Ascending aorta (tissue), 2 donors: Measurements from ENCODE around the gene DHRS7B. TPM values are rescaled to one million over a fixed set of nuclear protein-coding genes. Genes with fewer than 3 reads are reported as not detected.

Experiments
- DNase-seq, 2 donors: peaks; one replicate each; pipeline ENCODE4 v3.0.0-alpha.2; 2019; ENCODE audit warnings: low spot score in 2 of 2
- H3K27ac ChIP-seq, 2 donors: fragments of 200-600 bp; sonication (generic); one replicate each; pipeline ENCODE4 v1.5.1; 2016 to 2017; ENCODE audit warnings: mild to moderate bottlenecking in 1 of 2
- H3K27me3 ChIP-seq: fragments of 200-600 bp; sonication (generic); one replicate; pipeline ENCODE4 v1.5.1; 2017
- H3K36me3 ChIP-seq, 2 donors: fragments of 200-600 bp; sonication (generic); one replicate each; pipeline ENCODE4 v1.5.1; 2016
- H3K4me1 ChIP-seq, 2 donors: fragments of 200-600 bp; sonication (generic); one replicate each; pipeline ENCODE4 v1.5.1; 2016 to 2017; ENCODE audit warnings: mild to moderate bottlenecking in 1 of 2
- H3K4me3 ChIP-seq, 2 donors: fragments of 200-600 bp; sonication (generic); one replicate each; pipeline ENCODE4 v1.5.1; 2016 to 2017; ENCODE audit warnings: mild to moderate bottlenecking in 1 of 2
- H3K9me3 ChIP-seq, 2 donors: fragments of 200-600 bp; sonication (generic); one replicate each; pipeline ENCODE4 v1.5.1; 2016
- intact Hi-C: fragments of 100-400 bp; cut with DNase I; formaldehyde crosslinking; loops from one replicate; pipeline ENCODE4 v1.15.1; 2023
- total RNA-seq: library from RNA; depleted of rRNA; stranded (reverse); fragments of >200 nt; gene quantifications from one replicate; pipeline ENCODE4 v1.1.0, GENCODE V29; 2016
- TF ChIP-seq, protein P1 (sequence below), 3 experiments: fragments of 200-600 bp in 2 of 3; fragments of 450-650 bp in 1 of 3; sonication (generic) in 2 of 3; IDR thresholded peaks; one replicate each; pipeline ENCODE4 v1.5.1; 2016 to 2019; ENCODE audit warnings: antibody characterized with exemption in 3 of 3, mild to moderate bottlenecking in 1 of 3, moderate library complexity in 1 of 3

The DHRS7B gene
- total RNA-seq, 1 donor from 2014 or later, result 89.5 TPM

DNA sequence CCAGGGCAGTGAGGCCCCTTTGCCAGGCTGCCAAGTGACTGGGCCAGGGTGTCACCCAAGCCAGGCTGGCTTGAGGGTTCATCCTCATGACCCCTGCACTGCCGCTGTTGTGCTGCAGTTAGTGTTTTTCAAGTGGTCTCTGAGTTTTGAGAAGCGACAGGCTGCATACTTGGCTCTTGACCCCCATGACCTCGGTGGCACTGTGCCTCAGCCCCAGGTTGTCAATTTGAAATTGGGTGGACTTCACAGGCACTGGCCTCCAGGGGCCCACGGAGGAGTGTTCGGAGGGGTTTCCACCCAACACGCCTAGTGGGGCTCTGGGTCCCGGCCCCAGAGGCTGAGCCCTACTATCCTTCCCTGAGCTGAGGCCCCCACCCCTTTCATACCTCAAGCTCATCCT lies 42.7 kb downstream of the DHRS7B start:
- H3K36me3 ChIP-seq, result peaks cover 0 to 14% of the 10 kb centered on the region in 2 donors
- intact Hi-C loops, result loop anchor here (5.0 kb wide), 2 partner anchors 127 to 233 kb away; partner anchors contain the start of gene USP22
- H3K27me3 ChIP-seq, result no peaks in the 10 kb centered on the region
- H3K27ac ChIP-seq, result no peak overlapping the region
- peaks cover 15 to 41% of the 10 kb centered on the region in 2 donors for H3K4me1 ChIP-seq
- DNase-seq, result peak in 1 of 2 donors; percentile 58
- TF ChIP-seq, protein P1, sequence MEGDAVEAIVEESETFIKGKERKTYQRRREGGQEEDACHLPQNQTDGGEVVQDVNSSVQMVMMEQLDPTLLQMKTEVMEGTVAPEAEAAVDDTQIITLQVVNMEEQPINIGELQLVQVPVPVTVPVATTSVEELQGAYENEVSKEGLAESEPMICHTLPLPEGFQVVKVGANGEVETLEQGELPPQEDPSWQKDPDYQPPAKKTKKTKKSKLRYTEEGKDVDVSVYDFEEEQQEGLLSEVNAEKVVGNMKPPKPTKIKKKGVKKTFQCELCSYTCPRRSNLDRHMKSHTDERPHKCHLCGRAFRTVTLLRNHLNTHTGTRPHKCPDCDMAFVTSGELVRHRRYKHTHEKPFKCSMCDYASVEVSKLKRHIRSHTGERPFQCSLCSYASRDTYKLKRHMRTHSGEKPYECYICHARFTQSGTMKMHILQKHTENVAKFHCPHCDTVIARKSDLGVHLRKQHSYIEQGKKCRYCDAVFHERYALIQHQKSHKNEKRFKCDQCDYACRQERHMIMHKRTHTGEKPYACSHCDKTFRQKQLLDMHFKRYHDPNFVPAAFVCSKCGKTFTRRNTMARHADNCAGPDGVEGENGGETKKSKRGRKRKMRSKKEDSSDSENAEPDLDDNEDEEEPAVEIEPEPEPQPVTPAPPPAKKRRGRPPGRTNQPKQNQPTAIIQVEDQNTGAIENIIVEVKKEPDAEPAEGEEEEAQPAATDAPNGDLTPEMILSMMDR (IDR thresholded peaks at IDR 0.05), result no peak
- no peaks in the 10 kb centered on the region for H3K9me3 ChIP-seq
- no peak overlapping the region for H3K4me3 ChIP-seq

DNA sequence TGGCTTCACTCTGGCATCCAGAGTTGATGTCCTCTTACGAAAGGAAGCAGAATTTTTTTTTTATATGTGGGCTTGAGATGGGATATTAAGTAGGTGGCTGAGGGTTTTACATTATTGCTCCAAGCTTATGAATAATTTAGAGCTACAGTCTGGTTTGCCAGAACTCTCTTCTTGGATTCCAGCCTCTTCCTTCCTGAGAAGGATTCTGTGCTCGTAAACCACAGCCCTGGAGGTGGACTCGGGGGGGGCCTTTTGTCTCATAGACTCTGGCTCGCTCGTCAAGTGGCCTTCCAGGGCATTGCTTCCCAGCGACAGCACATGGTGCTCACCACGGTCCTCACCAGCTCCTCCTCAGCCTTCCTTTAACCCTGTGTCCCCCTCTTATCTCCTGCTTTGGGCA lies 44.0 kb downstream of the DHRS7B start:
- Histone ChIP-seq H3K27ac (no peak overlapping the region), H3K27me3 (no peaks in the 10 kb centered on the region), H3K9me3 (no peaks in the 10 kb centered on the region), H3K4me3 (no peak overlapping the region), H3K4me1 (peaks cover 10 to 32% of the 10 kb centered on the region in 2 donors), H3K36me3 (peaks cover 0 to 14% of the 10 kb centered on the region in 2 donors)
- peak in 1 of 2 donors; percentile 60 for DNase-seq
- TF ChIP-seq, protein P1 (IDR thresholded peaks at IDR 0.05), result no peak
- intact Hi-C loops, result no loop called here

DNA sequence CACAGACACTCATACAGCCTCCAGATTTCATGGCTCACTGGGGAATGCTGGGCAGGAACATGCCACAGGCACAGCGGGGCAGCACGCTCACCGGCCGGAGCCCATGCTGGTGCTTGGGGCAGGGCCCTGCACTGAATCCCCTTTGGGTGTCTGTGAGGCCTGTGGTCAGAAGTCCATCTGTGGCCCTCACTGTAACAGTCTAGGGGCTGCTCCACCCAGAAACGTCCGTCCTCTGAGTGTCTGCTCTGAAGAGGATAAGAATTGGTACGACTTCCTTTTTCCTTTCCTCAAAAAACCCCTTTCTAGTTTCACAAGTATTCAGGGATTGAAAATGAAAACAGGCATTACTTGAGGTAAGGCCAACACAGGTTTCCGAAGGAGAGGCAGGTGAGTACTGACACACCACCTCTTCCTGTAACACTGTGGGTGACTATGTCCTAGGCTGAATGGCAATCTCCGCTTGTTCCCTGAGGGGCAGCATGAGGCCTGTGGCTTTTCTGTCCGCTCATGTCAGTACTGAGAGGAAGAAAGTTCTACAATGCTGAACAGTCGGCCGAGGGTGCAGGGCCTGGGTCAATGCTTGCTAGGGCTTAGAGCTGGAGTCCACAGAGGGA lies 44.7 kb downstream of the DHRS7B start:
- Histone ChIP-seq H3K36me3 (peaks cover 0 to 14% of the 10 kb centered on the region in 2 donors), H3K27ac (peak overlapping the region in 1 of 2 donors; percentile 15), H3K27me3 (no peaks in the 10 kb centered on the region), H3K4me3 (no peak overlapping the region), H3K9me3 (no peaks in the 10 kb centered on the region), H3K4me1 (peaks cover 6 to 26% of the 10 kb centered on the region in 2 donors)
- intact Hi-C loops, result no loop called here
- TF ChIP-seq, protein P1 (IDR thresholded peaks at IDR 0.05), result no peak
- DNase-seq, result peak in 1 of 2 donors; percentile 48

- intact Hi-C loops, result no loop called here
- Histone ChIP-seq H3K4me3 (no peak overlapping the region), H3K27me3 (no peaks in the 10 kb centered on the region), H3K4me1 (peaks cover 5 to 23% of the 10 kb centered on the region in 2 donors), H3K27ac (no peak overlapping the region), H3K36me3 (peaks cover 0 to 14% of the 10 kb centered on the region in 2 donors), H3K9me3 (no peaks in the 10 kb centered on the region)
- TF ChIP-seq, protein P1 (IDR thresholded peaks at IDR 0.05), result no peak
- DNase-seq, result peak in 1 of 2 donors; percentile 51
Observed at GRCh38 chr17:21171970-21172510, 45.3 kb downstream of the DHRS7B start.

GRCh38 chr17:21172846-21173245 lies 46.1 kb downstream of the DHRS7B start:
- intact Hi-C loops, result no loop called here
- peaks cover 5 to 15% of the 10 kb centered on the region in 2 donors for H3K4me1 ChIP-seq
- peak in 1 of 2 donors; percentile 47 for DNase-seq

More at GRCh38 chr17:21172846-21173245, 46.1 kb downstream of the DHRS7B start:
- Histone ChIP-seq H3K4me3 (no peak overlapping the region), H3K36me3 (peaks cover 0 to 14% of the 10 kb centered on the region in 2 donors), H3K27me3 (no peaks in the 10 kb centered on the region), H3K9me3 (no peaks in the 10 kb centered on the region), H3K27ac (no peak overlapping the region)
- TF ChIP-seq, protein P1 (IDR thresholded peaks at IDR 0.05), result no peak
